GM18511 (cell line): ENCODE results near the gene ROBO1.

Experiments used
- ATAC-seq: cut with Tn5 transposase; IDR thresholded peaks from one replicate; pipeline ENCODE4 v1.9.1; 2021; ENCODE audit warnings: mild to moderate bottlenecking, moderate library complexity; ENCODE audit not compliant: unreplicated experiment

The ROBO1 gene

DNA sequence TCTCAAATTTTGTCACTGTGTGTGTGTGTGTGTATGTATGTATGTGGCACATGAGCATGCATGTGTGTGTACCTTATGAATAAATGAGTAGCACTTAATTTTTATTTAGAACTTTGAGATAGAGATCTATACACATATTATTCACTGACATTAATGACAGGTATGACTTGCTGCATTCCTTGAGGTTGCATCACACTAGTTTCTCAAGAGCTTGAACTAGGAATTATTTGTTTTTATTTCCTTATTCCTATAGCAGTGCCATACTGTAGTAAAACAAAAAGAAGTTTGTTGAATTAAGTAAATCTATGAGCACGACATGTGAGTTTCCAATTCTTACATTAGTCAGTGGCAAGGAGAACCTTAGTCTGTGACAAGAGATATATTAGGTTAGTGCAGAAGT, 943.9 kb downstream of the ROBO1 start:
- ATAC-seq: no peak

DNA sequence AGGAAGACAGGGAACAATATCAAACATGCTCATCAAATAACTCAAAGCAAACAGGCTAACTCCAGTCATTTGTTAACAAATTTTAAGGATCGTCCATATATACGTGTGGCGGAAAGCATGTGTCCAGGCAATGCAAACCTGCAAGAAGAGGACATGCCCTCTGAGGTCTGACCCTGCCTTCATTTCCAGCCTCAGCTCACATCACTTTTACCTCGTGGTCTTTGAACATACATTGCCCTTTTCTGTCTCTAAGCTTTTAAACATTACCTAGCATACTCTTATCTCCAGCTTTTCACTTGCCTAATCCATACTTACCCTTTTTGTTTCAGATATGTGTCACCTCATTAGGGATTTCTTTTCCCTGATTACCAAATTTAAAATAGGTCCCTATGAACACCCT, 944.4 kb downstream of the ROBO1 start:
- no peak for ATAC-seq

DNA sequence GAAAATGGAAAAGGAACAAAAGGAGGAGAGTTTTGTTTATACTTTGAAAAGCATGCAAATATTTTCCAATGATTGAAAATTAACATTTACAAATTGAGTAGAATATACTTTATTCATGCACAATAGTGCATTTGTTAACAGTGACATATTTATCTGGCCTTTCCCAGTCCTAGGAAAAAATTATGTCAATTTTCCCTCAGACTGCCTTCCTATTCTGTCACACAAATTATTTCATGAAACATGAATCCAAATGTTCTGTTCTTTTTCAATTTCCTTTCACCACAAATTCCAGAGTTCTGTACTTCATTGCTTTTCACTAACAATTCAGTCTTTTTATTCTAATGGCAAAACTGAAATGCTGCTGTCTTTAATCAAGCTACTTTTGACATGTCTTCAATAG, 945.1 kb downstream of the ROBO1 start:
- no peak for ATAC-seq

DNA sequence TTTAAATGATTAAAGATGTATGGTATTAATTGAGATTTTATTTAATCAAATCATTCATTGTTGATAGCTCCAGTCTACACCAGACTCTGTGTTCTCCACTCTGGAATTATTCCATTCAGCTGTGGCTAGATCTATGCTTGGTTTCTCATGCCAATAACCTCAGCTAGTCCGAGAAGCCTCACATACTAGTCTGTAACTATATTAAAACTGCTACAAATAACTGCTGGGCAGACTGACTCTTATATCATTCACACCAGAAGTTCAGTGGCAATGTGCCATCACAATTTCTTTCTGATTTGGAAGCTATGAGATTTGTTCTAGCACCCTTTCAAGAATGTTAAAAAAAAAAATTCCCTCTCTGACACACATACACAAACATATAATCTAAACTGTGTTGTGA, 947.3 kb downstream of the ROBO1 start:
- ATAC-seq: no peak

DNA sequence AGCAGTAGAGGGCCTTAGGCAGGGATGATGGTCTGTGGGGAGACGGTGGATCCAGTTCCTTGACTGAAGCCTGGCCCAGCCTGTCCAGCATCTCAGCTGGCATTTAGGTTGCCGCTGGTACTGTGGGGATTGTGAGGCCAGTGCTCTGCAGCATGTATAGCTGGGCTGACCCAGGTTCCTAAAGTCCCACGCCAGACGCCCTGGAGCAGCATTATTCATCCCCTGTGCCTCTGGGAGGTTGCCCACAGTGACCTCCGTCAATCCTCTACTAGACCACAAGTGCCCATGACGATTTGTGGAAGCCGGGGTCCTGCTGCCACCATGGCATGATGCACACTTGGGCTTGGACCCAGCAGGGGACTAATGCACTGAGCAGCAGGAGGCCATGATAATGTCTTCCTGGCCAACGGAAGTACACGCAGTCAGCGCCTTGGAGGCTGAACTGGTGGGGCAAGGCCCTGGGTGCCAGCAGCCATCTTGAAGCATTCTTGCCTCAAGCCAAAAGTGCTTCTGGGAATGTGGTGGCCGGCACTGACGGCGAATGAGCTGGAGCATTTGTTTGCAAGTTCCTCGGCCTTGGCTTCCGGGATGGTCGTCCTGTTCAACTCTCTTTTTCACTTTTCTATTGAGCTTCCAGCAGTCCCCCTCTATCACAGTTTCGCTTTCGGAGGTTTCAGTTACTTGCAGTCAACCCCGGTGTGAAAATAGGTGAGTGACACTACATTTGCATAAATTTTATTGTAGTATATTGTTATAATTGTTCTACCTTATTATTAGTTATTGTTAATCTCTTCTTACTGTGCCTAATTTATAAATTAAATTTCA, 949.4 kb downstream of the ROBO1 start:
- ATAC-seq: no peak

DNA sequence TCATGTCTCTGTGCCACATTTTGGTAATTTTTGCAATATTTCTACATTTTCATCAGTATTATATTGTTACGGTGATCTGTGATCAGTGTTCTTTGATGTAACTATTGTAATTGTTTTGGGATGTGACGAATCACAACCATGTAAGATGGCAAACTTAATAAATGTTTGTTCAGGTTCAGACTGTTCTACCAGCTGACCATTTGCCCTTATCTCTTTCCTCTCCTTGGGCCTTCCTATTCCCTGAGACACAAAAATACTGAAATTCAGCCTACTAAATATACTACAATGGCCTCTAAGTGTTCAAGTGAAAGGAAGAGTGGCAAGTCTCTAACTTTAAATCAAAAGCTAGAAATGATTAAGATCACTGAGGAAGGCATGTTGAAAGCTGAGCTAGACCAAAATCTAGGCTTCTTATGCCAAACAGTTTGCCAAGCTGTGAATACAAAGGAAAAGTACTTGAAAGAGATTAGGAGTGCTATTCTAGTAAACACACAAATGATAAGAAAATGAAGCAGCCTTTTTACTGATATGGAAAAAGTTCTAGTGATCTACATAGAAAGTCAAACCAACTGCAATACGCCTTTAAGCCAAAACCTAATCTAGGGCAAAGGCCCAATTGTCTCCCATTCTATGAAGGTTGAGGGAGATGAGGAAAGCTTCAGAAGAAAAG, 952.8 kb downstream of the ROBO1 start:
- ATAC-seq: no peak

DNA sequence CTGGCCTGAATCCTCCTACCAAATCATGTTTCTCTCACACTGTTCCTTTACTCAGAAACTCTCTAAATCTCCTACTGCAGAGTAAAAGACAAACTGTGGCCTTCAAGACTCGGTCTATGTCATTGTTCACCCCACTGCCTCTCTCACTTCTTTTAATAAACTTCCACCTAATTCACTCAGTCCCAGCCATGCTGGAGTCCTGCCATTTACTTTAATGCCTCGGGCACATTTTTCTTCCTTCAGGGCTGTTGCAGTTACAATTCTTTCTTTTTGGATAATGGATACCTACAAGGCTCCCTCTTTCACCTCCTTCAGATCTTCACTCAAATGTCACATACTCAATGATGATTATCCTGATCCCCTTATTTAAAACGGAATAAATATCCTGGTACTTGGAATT, 955.6 kb downstream of the ROBO1 start:
- ATAC-seq: no peak

DNA sequence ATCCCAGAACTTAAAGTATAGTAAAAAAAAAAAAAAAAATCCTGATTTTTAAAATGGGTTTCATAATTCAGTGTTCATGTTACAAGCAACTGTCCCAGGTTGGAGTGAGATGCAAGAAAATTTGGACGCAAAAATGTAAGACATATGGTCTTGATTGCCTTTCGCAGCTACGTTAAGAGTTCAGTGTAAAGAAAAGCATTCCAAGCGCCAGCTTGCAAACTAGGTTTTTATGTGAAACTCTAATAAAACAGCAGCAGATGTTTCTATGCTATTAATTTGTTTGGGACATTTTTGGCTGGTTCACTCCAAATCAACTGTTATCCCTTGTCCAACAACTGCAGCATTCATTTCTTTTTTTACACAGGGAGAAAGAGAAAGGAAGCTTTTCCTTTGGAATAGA, 957.8 kb downstream of the ROBO1 start:
- ATAC-seq: no peak

DNA sequence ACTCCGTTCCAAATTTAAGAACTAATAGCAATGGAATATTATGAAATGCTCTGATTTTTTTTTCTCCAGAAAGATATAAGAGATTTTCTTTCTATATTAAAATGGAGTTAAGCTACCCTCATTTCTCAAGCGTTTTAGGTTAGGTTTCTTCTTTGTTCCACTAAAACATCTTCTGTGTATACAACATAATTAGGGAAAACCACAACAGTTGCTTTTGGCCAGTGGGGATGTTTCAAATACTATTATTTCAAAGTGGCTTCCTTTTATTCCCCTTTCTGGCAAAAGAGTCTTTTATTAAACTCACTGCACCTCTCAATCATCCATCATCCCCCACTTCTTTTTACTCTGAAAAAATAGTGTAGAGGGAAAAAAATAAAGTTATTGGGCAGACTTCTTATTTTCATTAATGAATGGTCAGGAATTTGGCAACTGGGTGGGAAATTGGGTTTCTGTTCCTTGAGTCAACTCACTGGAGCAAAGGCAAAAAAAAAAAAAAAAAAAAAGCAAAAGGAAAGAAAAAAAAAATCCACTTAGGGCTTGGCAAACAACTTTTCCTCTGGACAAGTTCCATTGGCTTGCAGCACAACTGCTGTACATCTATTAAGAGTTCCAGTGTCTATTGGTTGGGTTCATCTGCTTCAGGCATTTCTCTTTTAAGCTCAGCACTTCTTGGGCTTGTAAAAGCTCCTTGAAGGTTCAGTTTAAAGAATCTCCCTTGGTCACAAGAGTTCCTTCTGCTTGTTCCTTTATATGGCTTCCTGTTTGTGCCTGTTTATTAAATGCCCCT, 963.4 kb downstream of the ROBO1 start:
- ATAC-seq: no peak

DNA sequence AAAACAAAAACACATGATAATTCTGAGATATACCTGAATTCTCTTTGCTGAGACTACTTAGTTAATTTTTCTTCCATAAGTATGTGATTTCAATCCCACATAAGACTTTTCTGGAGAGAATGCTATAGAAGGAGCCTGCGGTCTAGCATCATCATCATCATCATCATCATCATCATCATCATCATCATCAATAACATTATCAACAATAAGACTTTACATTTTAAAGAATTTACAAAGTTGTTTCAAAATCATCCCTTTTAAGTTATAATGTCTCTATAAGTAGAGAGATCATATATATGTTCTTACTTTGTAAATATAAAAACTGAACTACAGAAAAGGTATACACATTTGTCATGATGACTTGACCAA, 965.3 kb downstream of the ROBO1 start:
- no peak for ATAC-seq

DNA sequence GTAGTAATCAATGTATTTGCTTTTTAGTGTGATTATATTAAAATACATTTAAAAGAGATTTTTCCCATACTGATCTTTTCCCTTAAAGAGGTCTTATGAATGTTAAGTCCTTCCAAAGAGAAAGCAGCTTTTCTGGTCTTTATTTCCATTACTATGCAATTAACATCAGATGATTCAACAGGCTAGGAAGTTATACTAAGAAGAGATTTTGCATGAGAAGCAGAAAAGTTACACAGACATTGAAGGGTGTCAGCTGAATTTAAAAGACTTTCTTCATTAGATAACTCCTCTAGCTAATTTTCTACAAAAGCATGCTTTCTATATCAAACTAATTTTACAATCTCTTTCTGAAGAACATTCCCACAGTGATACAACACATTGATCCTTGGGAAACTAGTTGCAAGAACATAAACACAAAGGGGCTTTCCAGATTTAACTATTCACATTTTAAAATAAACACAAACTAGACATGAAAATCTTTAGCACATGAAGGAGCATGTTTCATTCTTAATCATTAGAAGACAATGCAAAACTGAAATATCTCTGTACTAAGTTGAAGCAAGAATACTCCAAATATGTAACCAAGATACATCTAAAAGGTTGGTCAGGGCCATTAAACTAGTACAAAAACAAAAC, 965.8 kb downstream of the ROBO1 start:
- ATAC-seq: no peak

DNA sequence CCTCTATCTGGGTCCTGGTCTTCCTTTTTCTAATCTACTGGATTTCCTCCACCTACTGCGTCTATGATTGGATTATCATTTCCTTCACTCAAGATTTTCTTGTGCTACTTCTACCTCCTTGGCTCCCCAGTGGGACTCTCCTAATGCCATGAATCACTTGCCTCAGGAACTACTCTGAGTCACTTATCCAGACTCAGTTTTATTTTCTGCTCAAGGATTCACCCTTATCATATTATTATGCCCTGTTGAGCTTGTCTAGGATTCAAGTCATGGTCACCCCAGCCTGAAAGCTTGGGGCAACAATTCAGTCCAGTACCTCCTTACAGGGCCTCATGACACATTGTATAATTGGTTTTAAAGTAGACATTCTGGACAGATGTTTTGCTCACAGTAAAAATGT, 968.1 kb downstream of the ROBO1 start:
- ATAC-seq: no peak

DNA sequence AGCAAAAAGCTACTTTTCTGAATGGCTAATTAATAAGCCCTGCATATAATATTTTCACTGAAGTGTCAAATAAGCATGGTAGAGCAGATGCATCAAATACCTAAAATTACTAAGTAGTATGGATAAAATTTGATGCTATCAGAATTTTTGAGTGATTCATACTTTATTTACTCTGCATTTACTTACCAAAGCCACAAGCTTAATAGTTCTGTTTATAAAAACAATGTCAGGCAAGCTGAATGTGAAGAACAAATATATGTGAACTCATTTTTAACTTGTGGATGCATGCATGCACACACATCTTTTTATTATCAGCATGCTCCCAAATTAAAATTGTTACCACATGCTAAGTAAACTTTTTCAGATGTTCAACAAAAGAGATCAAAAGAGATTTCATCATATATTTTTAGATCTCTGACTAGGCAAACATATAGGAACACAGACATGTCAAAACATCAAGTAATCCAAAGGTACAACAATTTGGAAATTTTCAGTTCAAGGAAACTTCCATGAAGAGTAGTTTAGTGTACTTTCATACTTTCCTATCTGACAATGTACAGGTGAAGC, 969.4 kb downstream of the ROBO1 start:
- no peak for ATAC-seq

DNA sequence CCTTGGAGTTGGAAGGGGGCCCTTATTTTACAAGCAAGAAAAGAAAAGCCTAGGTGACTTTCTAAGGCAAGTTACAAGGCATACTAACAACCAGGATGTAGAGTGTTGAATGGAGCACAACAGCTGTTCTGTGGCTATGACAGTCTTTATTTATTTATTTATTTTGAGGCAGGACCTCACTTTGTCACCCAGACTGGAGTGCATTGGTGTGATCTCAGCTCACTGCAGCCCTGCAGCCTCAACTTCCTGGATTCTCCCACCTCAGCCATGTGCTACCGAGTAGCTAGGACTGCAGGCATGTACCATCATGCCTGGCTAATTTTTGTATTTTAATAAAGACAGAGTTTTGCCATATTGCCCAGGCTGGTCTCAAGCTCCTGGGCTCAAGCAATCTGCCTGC, 973.4 kb downstream of the ROBO1 start:
- no peak for ATAC-seq

DNA sequence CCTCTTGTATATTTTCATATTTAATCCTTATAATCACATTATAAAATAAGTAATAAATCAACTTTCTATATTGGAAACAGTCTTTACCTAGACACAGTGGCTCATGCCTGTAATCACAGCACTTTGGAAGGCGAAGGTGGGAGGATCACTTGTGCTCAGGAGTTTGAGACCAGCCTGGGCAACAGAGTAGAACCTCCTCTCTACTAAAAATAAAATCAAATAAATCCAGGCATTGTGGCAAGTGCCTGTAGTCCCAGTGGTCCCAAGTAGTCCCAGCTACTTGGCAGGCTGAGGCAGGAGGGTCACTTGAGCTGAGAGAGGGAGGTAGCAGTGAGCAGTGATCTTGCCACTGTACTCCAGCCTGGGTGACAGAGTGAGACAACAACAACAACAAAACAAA, 975.1 kb downstream of the ROBO1 start:
- no peak for ATAC-seq

DNA sequence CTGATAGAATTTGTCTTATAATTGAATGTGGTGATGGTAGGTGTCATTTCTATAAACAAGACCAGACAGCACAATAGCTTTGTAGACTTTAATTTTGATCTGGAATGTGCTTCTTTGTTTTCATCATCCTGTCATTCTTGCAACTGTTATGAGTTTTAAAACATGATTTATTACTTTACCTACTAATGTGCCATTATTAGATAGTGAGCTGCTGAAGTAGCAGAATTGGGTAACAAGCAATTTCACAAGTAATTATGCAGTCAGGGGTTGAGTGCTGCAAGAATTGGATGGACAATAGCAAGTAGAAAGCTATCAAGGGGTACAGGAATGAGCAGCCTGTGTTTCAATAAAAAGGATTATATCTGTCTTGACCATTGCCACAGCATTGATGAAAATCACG, 975.6 kb downstream of the ROBO1 start:
- ATAC-seq: no peak

DNA sequence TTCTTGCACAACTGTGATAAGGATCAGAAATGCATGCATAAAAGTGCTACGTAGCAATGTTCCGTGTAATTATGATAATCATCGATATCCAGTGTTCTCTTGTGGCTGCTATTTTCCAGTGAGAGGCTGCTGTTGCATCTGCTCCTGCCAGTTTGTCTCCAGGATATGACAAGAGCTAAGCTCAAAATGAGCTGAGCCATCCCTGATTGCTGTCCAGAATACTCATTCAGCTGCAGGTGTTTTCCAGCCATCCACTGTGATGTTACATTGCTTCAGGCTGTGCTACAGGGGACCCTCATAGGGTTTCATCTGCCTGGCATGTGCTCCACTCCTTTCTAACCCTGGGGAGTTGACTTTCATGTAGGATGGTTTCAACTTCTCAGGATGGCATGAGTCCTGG, 976.0 kb downstream of the ROBO1 start:
- ATAC-seq: no peak

DNA sequence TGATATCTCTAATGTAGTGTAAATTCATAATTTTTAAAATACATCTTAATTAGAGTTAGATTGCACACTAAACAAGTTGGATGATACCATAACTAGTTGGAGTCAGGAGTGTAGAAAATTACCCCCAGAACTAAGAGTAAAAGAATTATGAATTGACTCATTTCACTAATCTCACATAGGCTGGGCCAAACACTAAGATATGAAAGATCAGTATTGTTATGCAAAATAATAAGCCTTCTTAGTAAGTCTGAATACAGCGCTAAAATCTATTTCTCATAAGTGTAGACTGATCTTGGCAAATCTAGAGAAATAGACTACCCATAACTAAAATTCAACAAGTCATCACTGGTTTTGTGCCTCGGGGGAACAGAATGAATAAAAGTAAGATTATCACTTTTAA, 979.0 kb downstream of the ROBO1 start:
- no peak for ATAC-seq

DNA sequence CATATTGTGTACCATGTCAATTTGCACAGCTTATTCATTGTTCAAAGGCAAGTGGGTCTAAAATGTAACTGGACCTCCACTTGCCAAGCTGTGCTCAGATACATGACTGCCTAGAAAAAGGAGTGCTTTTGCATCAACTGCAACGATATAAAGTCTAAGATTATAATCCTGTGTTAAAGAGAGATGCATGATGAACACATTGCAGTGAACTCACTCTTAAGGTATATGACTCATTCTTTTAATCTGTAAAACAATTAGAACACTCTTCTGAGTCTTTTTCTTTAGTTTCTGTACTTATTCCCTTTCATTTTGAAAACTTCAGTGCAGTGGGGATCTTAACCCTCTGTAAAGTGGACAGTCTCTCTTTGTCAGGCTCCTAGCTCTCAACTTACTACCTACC, 982.8 kb downstream of the ROBO1 start:
- ATAC-seq: no peak

DNA sequence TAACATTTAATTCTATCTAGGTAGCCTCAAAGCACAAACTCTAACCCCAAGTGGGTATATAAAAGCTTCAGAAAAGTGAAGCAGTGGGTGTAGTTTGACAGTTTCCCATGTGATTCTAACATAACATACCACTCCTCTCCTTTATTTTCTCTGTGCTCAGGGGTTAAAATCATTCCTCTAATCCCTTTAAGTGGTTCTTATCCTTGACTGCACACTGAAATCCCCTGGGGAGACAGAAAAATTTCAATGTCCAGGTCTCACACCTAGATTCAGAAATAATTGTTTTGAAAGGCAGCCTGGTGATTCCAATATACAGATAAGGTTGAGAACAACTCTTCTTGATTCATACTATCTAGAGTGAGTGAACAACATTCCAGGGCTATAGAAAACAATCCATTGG, 986.4 kb downstream of the ROBO1 start:
- no peak for ATAC-seq
